Right cardiac atrium (tissue), 5 donors: ENCODE measurements around the gene CAMK2B. TPM values are rescaled to one million over a fixed set of nuclear protein-coding genes. Genes with fewer than 3 reads are reported as not detected.
A peak's percentile ranks its signal among the peaks of the same experiment; 100 is the strongest.

Experiments
- ATAC-seq, 2 donors: fragments of 200-7000 bp; cut with Tn5 transposase; one replicate each; pipeline versions ENCODE4 v1.8.0 to v1.9.1; 2020; ENCODE audit warnings: moderate library complexity in 2 of 2, mild to moderate bottlenecking in 1 of 2
- DNase-seq, 3 donors: peaks; one replicate each; pipeline ENCODE4 v3.0.0-alpha.2; 2020
- H3K27ac ChIP-seq: one replicate; pipeline ENCODE4 v1.5.1; 2013; ENCODE audit warnings: mild to moderate bottlenecking, low read length, control low read depth, moderate library complexity
- H3K27me3 ChIP-seq: one replicate; pipeline ENCODE4 v1.6.1; 2013; ENCODE audit not compliant: control insufficient read depth, insufficient read depth
- H3K4me1 ChIP-seq: one replicate; pipeline ENCODE4 v1.6.1; 2013; ENCODE audit warnings: low read length; ENCODE audit not compliant: control insufficient read depth, insufficient read depth
- H3K4me3 ChIP-seq: one replicate; pipeline ENCODE4 v1.5.1; 2013; ENCODE audit warnings: low read length, control low read depth
- H3K9me3 ChIP-seq: one replicate; pipeline ENCODE4 v1.6.1; 2013; ENCODE audit warnings: low read length; ENCODE audit not compliant: control insufficient read depth
- WGBS: extraction: QIAGEN DNeasy Blood & Tissue Kit; methylation state at CpG from one replicate; pipeline ENCODE4 v1.1.7; 2013; 5-methylcytosine and 5-hydroxymethylcytosine counted together
- intact Hi-C, 4 donors: fragments of 100-400 bp; cut with DNase I; formaldehyde crosslinking; loops; one replicate each; pipeline versions ENCODE4 v1.11.0 to v1.14.0; 2022 to 2023
- polyA plus RNA-seq: library from polyadenylated mRNA; stranded (reverse); fragments of 200-250 nt; gene quantifications from one replicate; pipeline ENCODE4 v1.2.3, GENCODE V29; 2013
- total RNA-seq, 4 donors: library from RNA; stranded (reverse); fragmentation: NEBNext Ultra II Directional; extraction: Animal tissue kit (Norgen Biotek cat#: 25700); gene quantifications; one replicate each; pipeline ENCODE4 v1.2.1, GENCODE V29; 2021
- donor health status: healthy with polysubstance abuse.
- donor health status: DM: no; HTN: yes; CAD: no.
- donor health status: DM: no; HTN: no; CAD: no.
- donor health status: DM: no; HTN: yes; CAD: no; lungs with severe emphysema.
- donor health status: DM: yes; HTN: yes; CAD: no.

Gene CAMK2B
- total and polyA plus RNA-seq, 5 donors, result 79.7 to 134 (median 105) TPM

GRCh38 chr7:44219371-44220045 lies 105.9 kb downstream of the CAMK2B start:
- H3K27ac ChIP-seq, result no peak overlapping the region
- H3K4me3 ChIP-seq, result no peak overlapping the region
- intact Hi-C loops, result loop anchor here in 1 of 4 donors (10.0 kb wide), 1 partner anchor 345 kb away; no protein-coding TSS in a partner anchor
- no peaks in the 10 kb centered on the region for H3K27me3 ChIP-seq
- H3K4me1 ChIP-seq, result no peaks in the 10 kb centered on the region
- whole genome bisulfite sequencing, result 96% methylated on average over 18 of the region's 18 CpGs
- H3K9me3 ChIP-seq, result no peaks in the 10 kb centered on the region
- ATAC-seq, result no peak
- peak in 1 of 3 donors; percentile 9 for DNase-seq

- ATAC-seq (peak; percentile 15 to 19), DNase-seq (peak in 2 of 3 donors; percentile 13 to 42)
- 66% methylated on average over 26 of the region's 26 CpGs for WGBS
- Histone ChIP-seq H3K27ac (no peak overlapping the region), H3K4me3 (no peak overlapping the region), H3K27me3 (no peaks in the 10 kb centered on the region), H3K4me1 (no peaks in the 10 kb centered on the region), H3K9me3 (no peaks in the 10 kb centered on the region)
- intact Hi-C loops, result loop anchor here in 1 of 4 donors (10.0 kb wide), 1 partner anchor 346 kb away; no protein-coding TSS in a partner anchor
Measured at GRCh38 chr7:44218418-44219201, 106.8 kb downstream of the CAMK2B start.

- no peak overlapping the region for H3K4me3 ChIP-seq
- H3K27ac ChIP-seq, result no peak overlapping the region
- 78% methylated on average over 17 of the region's 17 CpGs for WGBS
Measured at GRCh38 chr7:44217852-44218402, 107.5 kb downstream of the CAMK2B start.

GRCh38 chr7:44217223-44217714 lies 108.1 kb downstream of the CAMK2B start:
- 81% methylated on average over 19 of the region's 19 CpGs for WGBS
- intact Hi-C loops, result loop anchor here in 1 of 4 donors (10.0 kb wide), 1 partner anchor 348 kb away; no protein-coding TSS in a partner anchor
- DNase-seq (peak in 1 of 3 donors; percentile 2), ATAC-seq (no peak)
- H3K27me3 ChIP-seq, result no peaks in the 10 kb centered on the region
- H3K9me3 ChIP-seq, result no peaks in the 10 kb centered on the region
- no peak overlapping the region for H3K27ac ChIP-seq
- H3K4me3 ChIP-seq, result no peak overlapping the region
- no peaks in the 10 kb centered on the region for H3K4me1 ChIP-seq

More at GRCh38 chr7:44217852-44218402, 107.5 kb downstream of the CAMK2B start:
- no peaks in the 10 kb centered on the region for H3K4me1 ChIP-seq
- no peaks in the 10 kb centered on the region for H3K9me3 ChIP-seq
- ATAC-seq, result no peak
- DNase-seq, result peak in 1 of 3 donors; percentile 10
- H3K27me3 ChIP-seq, result no peaks in the 10 kb centered on the region
- intact Hi-C loops, result loop anchor here in 1 of 4 donors (10.0 kb wide), 1 partner anchor 347 kb away; no protein-coding TSS in a partner anchor

- no peak overlapping the region for H3K4me3 ChIP-seq
- H3K27me3 ChIP-seq, result no peaks in the 10 kb centered on the region
- H3K9me3 ChIP-seq, result no peaks in the 10 kb centered on the region
- no peak overlapping the region for H3K27ac ChIP-seq
- H3K4me1 ChIP-seq, result no peaks in the 10 kb centered on the region
- intact Hi-C loops, result loop anchor here in 1 of 4 donors (10.0 kb wide), 1 partner anchor 348 kb away; no protein-coding TSS in a partner anchor
- ATAC-seq (no peak), DNase-seq (peak in 2 of 3 donors; percentile 5 to 42)
- WGBS, result 74% methylated on average over 13 of the region's 13 CpGs
Measured at GRCh38 chr7:44216521-44217222, 108.7 kb downstream of the CAMK2B start.

- no peak for ATAC-seq
Measured at GRCh38 chr7:44216019-44216418, 109.4 kb downstream of the CAMK2B start.

GRCh38 chr7:44215531-44215930 lies 109.9 kb downstream of the CAMK2B start:
- DNase-seq (peak in 1 of 3 donors; percentile 6), ATAC-seq (no peak)
- Histone ChIP-seq H3K4me1 (no peaks in the 10 kb centered on the region), H3K4me3 (no peak overlapping the region), H3K27me3 (no peaks in the 10 kb centered on the region), H3K9me3 (no peaks in the 10 kb centered on the region), H3K27ac (no peak overlapping the region)
- WGBS, result 83% methylated on average over 7 of the region's 7 CpGs
- intact Hi-C loops, result loop anchor here in 1 of 4 donors (10.0 kb wide), 1 partner anchor 349 kb away; no protein-coding TSS in a partner anchor

More at GRCh38 chr7:44216019-44216418, 109.4 kb downstream of the CAMK2B start:
- Histone ChIP-seq H3K4me1 (no peaks in the 10 kb centered on the region), H3K27me3 (no peaks in the 10 kb centered on the region), H3K27ac (no peak overlapping the region), H3K4me3 (no peak overlapping the region), H3K9me3 (no peaks in the 10 kb centered on the region)
- 76% methylated on average over 8 of the region's 8 CpGs for WGBS
- DNase-seq, result peak in 1 of 3 donors; percentile 8
- intact Hi-C loops, result loop anchor here in 1 of 4 donors (10.0 kb wide), 1 partner anchor 349 kb away; no protein-coding TSS in a partner anchor

GRCh38 chr7:44213877-44214388 lies 111.5 kb downstream of the CAMK2B start:
- no peaks in the 10 kb centered on the region for H3K4me1 ChIP-seq
- no peak for ATAC-seq
- no peaks in the 10 kb centered on the region for H3K9me3 ChIP-seq
- no peaks in the 10 kb centered on the region for H3K27me3 ChIP-seq
- WGBS, result 80% methylated on average over 9 of the region's 9 CpGs
- H3K4me3 ChIP-seq, result no peak overlapping the region
- DNase-seq, result peak in 1 of 3 donors; percentile 11
- intact Hi-C loops, result loop anchor here in 1 of 4 donors (10.0 kb wide), 1 partner anchor 351 kb away; no protein-coding TSS in a partner anchor
- no peak overlapping the region for H3K27ac ChIP-seq

GRCh38 chr7:44213206-44213876 lies 112.1 kb downstream of the CAMK2B start:
- 93% methylated on average over 3 of the region's 3 CpGs for WGBS
- Histone ChIP-seq H3K4me3 (no peak overlapping the region), H3K4me1 (no peaks in the 10 kb centered on the region), H3K9me3 (no peaks in the 10 kb centered on the region), H3K27ac (no peak overlapping the region), H3K27me3 (no peaks in the 10 kb centered on the region)
- ATAC-seq, result no peak
- intact Hi-C loops, result loop anchor here in 1 of 4 donors (10.0 kb wide), 1 partner anchor 351 kb away; no protein-coding TSS in a partner anchor
- peak in 2 of 3 donors; percentile 11 to 40 for DNase-seq
